ENCODE results near the gene GALT.

- TF ChIP-seq EP300 (IDR thresholded peaks at IDR 0.05) (no peak), CTCF (IDR thresholded peaks at IDR 0.05) (no peak)
These were observed 35.9 kb upstream of the GALT start for GRCh38 chr9:34610434-34611206.
